MM.1S (cell line): ENCODE results near the gene FKBP15.
"Not testable (repeated sequence)": the region's sequence is repeated elsewhere in the genome, so short reads cannot be mapped to it uniquely, and the experiment has no call there.

Experiments used
- DNase-seq: peaks from one replicate; pipeline ENCODE4 v3.0.0-alpha.2; 2015
- H2AFZ ChIP-seq: fragments of 300-600 bp; sonication (generic); 2 replicates; pipeline ENCODE4 v1.6.0; 2016; ENCODE audit warnings: antibody characterized with exemption, low read length
- H3F3A ChIP-seq: fragments of 300-600 bp; sonication (generic); 2 replicates; pipeline ENCODE4 v1.6.1; 2016; ENCODE audit warnings: mild to moderate bottlenecking, antibody characterized with exemption, low read length, moderate library complexity, mixed read lengths; ENCODE audit not compliant: insufficient read depth
- H3K27ac ChIP-seq: fragments of 300-600 bp; sonication (generic); 2 replicates; pipeline ENCODE4 v1.5.1; 2016; ENCODE audit warnings: mild to moderate bottlenecking, low read length
- H3K27me3 ChIP-seq: fragments of 300-600 bp; sonication (generic); replicated peaks from 2 replicates; pipeline ENCODE4 v1.6.0; 2016; ENCODE audit warnings: low read length; ENCODE audit not compliant: insufficient read depth
- H3K36me3 ChIP-seq: fragments of 300-600 bp; sonication (generic); replicated peaks from 2 replicates; pipeline ENCODE4 v1.6.1; 2016; ENCODE audit warnings: mild to moderate bottlenecking, low read length, mixed read lengths; ENCODE audit not compliant: insufficient read depth
- H3K4me1 ChIP-seq: fragments of 300-600 bp; sonication (generic); 2 replicates; pipeline ENCODE4 v1.6.1; 2016; ENCODE audit warnings: low read length, mixed read lengths
- H3K4me2 ChIP-seq: fragments of 300-600 bp; sonication (generic); 2 replicates; pipeline ENCODE4 v1.6.0; 2016; ENCODE audit warnings: low read depth, low read length
- H3K4me3 ChIP-seq: fragments of 300-600 bp; sonication (generic); 2 replicates; pipeline ENCODE4 v1.5.1; 2016; ENCODE audit warnings: low read length, mixed read lengths
- H3K79me2 ChIP-seq: fragments of 300-600 bp; sonication (generic); 2 replicates; pipeline ENCODE4 v1.6.1; 2016; ENCODE audit warnings: mixed run types, low read length, mixed read lengths
- H3K9ac ChIP-seq: fragments of 300-600 bp; sonication (generic); 2 replicates; pipeline ENCODE4 v1.6.1; 2016; ENCODE audit warnings: low read length, mixed read lengths
- H3K9me2 ChIP-seq: fragments of 300-600 bp; sonication (generic); replicated peaks from 2 replicates; pipeline ENCODE4 v1.6.1; 2016; ENCODE audit warnings: mild to moderate bottlenecking, low read length, mixed read lengths; ENCODE audit not compliant: insufficient read depth
- H3K9me3 ChIP-seq: fragments of 300-600 bp; sonication (generic); replicated peaks from 2 replicates; pipeline ENCODE4 v1.6.1; 2016; ENCODE audit warnings: mild to moderate bottlenecking, low read length, mixed read lengths; ENCODE audit not compliant: insufficient read depth
- H4K20me1 ChIP-seq: fragments of 300-600 bp; sonication (generic); 2 replicates; pipeline ENCODE4 v1.6.1; 2016; ENCODE audit warnings: mild to moderate bottlenecking, low read length, moderate library complexity, mixed read lengths; ENCODE audit not compliant: insufficient read depth
- CTCF ChIP-seq: fragments of 300-600 bp; sonication (generic); IDR thresholded peaks from 2 replicates; pipeline ENCODE4 v1.5.1; 2016; ENCODE audit warnings: antibody characterized with exemption, low read length, mixed read lengths
- EZH2 ChIP-seq: fragments of 300-600 bp; sonication (generic); optimal IDR thresholded peaks from 2 replicates; pipeline ENCODE3; 2017; ENCODE audit warnings: low read depth, mild to moderate bottlenecking, antibody characterized with exemption, low read length, mixed read lengths
- EZH2phosphoT487 ChIP-seq: fragments of 300-600 bp; sonication (generic); IDR thresholded peaks from 2 replicates; pipeline ENCODE4 v1.6.1; 2018; ENCODE audit warnings: antibody characterized with exemption, low read length

The FKBP15 gene

DNA sequence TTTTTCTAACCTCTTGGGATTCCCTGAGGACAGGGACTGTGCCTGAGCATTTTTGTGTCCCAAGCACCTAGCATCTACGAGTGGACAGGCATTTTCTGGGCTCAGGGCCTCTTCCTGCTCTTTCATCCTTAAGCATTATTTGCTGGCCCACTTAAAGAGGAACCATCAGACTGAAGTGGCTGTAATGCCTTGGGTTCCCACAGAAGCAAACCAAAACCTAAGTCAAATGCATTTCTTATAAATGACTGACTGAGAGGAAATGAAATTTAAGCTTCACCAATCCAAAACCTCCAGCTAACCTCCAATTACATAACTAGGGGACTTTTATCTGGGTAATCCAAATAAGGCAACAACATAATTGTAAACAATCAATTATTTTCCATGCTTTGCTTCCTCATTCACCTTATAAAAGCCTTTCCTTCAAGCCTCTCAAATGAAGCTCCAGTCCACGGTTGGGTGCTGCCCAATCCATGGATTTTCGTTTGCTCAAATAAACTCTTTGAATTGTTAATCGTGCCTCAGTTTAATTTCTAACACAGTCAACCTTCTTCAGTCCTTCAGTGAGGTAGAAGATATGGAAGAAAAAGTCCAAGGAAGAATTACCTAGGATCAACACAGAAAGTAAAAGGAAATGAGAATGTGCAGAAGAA is 95.6 kb downstream of the FKBP15 start:
- TF ChIP-seq EZH2 = no peak
- TF ChIP-seq CTCF = no peak
- no peak for TF ChIP-seq EZH2phosphoT487
- H3K9ac ChIP-seq = no peak overlapping the region
- H3K36me3 ChIP-seq = no peaks in the 10 kb centered on the region
- no peak overlapping the region for H3K4me3 ChIP-seq
- no peak overlapping the region for H3K27ac ChIP-seq
- H3K4me2 ChIP-seq = no peak overlapping the region
- DNase-seq = no peak
- H3K27me3 ChIP-seq = no peaks in the 10 kb centered on the region
- no peak overlapping the region for H2AFZ ChIP-seq
- no peaks in the 10 kb centered on the region for H3K9me3 ChIP-seq
- peaks cover 3% of the 10 kb centered on the region; the same call in 1 of the 2 replicates for H3K4me1 ChIP-seq
- no peaks in the 10 kb centered on the region for H3K79me2 ChIP-seq
- H3K9me2 ChIP-seq = no peaks in the 10 kb centered on the region
- H3F3A ChIP-seq = no peaks in the 10 kb centered on the region
- no peaks in the 10 kb centered on the region for H4K20me1 ChIP-seq

GRCh38 chr9:113118829-113119228 is 102.2 kb downstream of the FKBP15 start:
- not testable (repeated sequence) for H3K4me1 ChIP-seq, H3K36me3 ChIP-seq, H3F3A ChIP-seq, H3K27me3 ChIP-seq, H3K9me2 ChIP-seq, DNase-seq, H3K4me2 ChIP-seq, H3K9me3 ChIP-seq, H3K9ac ChIP-seq, H3K4me3 ChIP-seq, H3K27ac ChIP-seq, H3K79me2 ChIP-seq, H4K20me1 ChIP-seq, H2AFZ ChIP-seq
